HG03432 (cell line): Measurements from ENCODE around the gene TPT1.

ENCODE experiments used
- ATAC-seq: cut with Tn5 transposase; IDR thresholded peaks from one replicate; pipeline ENCODE4 v1.9.1; 2021; ENCODE audit warnings: mild to moderate bottlenecking, moderate library complexity; ENCODE audit not compliant: unreplicated experiment

Gene TPT1

DNA sequence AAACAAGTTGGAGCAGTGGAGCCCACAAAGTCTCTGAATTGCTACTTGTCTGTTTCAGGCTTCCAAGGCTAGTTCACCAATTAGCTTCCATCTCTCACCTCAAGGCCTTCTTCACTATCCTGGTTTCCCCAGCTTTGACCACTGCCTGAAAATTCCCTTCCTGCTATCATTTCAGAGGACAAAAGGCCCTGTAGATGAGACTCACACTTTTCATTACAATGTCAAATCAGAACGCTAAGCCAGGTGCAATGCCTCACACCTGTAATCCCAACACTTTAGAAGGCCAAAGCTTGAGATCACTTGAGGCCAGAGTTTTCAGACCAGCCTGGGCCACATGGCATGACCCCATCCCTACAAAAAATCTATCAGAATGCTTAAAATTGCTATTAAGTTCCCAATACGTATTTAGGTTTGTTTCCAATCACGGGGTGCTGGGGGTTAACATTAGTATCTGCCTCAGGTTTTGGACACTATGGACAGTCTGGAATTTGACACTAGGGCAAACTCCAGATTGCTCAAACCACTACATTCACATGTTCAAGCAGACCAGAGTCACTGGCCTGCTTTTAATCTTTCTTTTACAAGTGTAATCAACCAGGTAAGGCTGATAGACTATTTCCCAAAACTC is 5.5 kb downstream of the TPT1 start:
- no peak for ATAC-seq

DNA sequence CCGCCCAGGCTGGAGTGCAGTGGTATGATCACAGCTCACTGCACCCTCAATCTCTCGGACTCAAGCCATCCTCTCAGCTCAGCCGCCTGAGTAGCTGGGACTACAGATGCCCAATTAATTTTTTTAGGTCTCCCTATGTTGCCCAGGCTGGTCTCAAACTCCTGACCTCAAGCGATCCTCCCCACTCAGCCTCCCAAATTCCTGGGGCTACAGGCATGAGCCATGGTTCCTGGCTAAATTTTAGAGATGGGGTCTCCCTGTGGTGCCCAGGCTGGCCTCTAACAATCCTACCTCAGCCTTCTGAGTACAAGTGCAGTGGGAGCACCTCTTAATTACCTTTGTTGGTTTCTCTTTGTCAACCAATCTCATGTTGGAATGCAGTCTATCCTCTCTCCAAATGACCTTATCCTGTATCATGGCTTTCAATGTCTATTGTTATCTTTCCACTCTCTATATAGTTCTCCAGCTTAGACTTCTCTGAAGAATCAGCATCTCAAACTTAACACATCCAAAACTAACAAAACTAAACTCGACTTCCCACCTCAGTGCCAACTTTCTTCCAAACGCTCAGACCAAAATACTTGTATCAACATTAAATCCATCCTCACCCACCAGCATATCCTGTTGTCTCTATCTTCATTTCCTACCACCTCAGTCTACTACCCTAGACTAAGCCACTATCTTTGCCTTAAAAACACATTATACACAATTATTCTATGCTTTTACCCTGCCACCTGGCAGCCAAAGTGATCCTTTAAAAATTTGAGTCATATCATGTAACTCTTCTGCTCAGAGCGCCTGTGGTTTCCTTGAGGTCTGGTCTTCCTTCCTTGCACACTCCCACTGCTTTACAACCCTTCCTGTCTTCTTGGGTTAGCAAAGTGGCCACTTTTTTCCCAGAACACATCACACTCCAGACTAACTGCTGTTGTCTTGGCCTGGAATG is 6.7 kb downstream of the TPT1 start:
- no peak for ATAC-seq

DNA sequence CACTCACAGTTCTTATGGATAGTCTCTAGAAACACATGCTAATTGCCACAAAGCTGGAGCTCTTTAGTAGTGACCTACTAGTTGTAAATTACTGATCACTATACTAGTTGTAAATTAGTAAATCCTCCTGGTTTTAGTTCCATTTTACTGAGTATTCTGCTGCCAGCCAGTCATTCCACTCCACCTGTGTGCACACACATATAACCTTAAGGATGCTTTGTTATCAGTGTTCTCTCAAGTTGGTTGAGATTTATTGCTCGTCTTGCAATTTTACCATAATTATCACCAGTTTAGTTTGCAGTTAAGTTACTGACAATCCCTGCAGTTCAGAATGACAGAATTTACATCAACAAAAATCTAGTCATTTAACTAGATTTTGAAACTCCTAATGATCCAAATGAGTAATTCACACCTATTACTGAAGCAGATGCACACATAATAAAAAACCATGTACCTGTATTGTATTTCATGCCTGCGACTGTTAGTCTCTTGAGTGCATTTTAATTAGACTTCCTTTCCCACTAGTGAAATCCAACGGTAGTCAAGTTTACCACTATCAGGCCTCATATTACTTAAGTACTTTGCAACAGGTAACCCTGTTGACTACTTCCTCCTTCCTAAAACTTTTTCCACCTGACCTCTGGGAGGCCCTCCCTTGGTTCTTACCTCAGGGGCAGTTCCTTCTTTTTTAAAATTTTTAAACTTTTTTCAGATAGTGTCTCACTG is 7.6 kb downstream of the TPT1 start:
- no peak for ATAC-seq

DNA sequence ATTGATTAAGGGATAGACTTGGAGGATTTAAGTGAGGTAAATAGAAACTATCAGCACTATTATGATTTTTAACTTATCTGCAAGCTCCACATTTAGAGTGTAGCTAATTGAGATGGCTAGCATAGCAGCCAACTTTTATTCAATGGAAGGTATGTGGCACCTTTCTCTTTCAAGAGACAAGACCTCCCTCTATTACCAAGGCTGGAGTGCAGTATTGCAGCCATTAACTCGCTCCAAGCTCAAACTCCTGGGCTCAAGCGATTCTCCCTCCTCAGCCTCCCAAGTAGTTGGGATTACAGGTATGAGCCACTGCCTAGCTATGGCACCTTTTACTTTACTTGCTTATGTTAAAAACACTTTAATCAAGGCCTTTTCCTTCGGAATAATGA is 8.2 kb downstream of the TPT1 start:
- no peak for ATAC-seq

DNA sequence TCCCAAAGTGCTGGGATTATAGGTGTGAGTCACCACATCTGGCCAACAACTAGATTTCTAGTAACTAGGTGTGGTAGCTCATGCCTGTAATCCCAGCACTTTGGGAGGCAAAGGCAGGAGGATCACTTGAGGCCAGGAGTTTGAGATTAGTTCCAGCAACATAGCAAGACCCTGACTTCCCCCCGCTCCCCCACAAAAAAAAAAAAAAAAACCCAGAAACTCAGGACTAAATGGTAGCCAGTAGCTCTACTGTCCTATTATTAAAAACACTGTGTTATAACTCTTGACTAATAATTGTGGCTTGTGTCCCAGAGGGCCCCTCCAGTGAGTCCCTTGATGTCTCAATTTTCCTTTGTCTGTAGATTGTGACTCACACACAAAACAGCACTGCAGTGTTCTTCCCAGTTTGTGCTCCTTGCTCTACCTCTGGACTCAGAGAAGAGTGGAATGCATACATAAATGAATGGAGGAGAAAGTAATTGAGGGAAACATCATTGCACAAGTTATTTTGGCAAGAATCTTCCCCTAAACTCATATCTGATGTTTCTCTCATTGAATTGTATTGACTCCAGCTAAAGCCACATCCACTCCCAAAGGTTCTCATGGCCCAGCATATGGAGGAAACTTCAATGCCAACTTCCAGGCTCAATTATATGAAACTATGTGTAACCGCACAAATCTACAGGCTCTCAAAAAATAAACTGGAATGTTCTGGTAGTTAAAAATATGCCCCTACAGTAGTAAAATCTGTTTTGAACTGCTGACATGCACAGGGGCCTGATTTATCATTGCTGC is 8.8 kb downstream of the TPT1 start:
- ATAC-seq: no peak

DNA sequence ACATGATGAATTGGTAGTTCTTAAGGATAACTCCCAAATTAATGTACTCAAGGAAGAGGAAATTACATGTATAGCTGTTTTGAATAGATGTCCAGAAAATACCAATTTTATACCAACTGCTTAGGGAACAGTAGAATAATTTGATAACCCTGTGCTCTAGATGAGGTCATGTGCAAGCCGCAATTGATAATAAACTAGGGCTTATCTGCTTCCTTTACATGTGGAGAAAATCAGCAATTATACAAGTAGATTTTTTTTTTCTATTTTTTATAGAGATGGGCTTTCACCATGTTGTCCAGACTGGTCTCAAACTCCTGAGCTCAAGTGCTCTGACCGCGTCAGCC is 9.3 kb downstream of the TPT1 start:
- no peak for ATAC-seq

DNA sequence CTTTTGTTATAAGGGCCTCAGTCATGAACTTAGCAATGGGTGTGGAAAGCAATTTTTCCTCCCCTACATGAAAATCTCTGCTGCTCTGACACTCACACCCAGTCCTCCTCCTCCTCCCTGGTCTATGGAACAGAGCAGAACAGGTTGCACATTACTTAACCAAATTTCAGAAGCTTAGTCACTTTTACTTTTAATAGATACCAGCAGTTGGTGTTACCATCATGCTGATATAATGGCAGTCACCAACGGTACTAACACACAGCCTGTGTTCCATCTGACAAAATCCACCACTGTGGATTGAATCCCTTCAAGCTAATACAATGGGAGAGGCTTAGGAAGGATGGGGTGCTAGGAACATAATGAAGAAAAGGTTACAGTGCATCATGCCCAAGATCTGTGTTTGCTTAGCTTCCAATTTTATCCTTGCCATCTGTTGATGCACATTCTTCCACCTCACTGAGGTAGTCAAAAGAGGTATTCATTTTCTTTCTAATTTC is 9.8 kb downstream of the TPT1 start:
- ATAC-seq: no peak

DNA sequence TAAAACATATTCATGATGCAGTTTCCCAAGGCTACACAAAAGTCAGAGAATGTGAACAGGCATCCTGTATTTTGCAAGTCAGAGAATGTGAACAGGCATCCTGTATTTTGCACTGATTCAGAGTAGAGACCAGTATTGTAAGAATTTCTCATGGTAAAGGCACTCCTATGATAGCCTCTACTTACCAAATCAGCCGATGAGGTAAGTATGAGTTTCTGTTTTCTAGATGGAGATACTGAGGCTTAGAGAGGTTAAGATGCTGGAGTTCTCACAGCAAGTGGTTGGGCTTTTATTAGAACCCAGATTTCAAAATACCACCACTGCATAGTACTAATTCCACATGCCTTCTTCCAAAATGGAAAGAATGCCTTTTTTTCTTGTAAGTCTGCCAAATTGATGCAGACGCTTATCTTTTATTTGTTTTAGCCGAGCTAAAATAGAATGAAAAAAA is 12.3 kb downstream of the TPT1 start:
- ATAC-seq: no peak

DNA sequence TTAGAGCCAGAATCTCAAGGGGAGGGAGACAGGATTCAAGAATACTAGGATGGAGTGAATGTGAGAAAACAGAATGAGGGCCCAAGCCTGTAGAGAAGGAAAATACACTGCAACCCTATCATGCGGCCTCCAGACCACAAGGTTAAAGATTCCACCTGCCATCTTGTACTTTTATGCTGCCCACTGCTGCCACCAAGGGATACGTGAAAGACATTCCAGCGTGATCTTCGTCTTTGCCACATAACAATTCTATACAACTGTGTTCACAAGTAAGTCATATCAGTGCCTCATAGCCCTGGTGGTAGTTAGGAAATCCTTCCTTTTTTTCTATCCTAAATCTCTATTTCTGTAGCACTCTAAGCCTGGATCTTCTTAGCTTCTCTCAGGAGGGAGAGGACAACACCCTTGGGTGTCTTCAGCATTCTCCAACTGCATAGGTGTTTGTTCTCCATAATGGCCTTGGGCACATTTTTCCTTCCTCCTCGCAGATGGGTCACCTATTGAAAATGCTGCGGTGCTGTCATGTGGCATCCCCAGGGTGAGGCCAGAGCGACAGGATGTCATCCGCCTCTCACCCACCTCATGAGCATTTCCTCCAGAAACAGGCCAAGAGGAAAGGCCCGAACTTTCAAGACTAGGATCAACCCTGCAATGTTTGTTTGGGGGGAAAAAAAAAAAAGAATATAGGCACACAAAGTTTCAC is 13.6 kb downstream of the TPT1 start:
- ATAC-seq: no peak

DNA sequence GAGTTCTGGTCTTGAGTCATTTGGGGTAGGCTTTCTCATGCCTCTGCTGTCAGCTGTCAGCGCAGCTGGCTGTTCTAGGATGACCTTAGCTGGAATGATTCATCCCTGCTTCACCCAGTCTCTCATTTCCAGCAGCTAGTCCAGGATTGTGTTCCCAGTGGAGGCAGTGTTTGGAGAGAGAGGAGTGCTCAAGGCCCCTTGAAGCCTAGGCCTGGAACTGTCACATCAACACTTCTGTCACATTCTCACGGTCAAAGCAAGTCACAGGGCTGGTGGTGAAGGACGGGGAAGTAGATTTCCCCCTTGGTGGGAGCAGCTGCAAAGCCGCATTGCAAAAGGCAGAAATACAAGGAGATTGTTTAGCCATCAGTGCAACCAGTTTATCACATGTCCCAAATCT is 15.2 kb downstream of the TPT1 start:
- no peak for ATAC-seq

DNA sequence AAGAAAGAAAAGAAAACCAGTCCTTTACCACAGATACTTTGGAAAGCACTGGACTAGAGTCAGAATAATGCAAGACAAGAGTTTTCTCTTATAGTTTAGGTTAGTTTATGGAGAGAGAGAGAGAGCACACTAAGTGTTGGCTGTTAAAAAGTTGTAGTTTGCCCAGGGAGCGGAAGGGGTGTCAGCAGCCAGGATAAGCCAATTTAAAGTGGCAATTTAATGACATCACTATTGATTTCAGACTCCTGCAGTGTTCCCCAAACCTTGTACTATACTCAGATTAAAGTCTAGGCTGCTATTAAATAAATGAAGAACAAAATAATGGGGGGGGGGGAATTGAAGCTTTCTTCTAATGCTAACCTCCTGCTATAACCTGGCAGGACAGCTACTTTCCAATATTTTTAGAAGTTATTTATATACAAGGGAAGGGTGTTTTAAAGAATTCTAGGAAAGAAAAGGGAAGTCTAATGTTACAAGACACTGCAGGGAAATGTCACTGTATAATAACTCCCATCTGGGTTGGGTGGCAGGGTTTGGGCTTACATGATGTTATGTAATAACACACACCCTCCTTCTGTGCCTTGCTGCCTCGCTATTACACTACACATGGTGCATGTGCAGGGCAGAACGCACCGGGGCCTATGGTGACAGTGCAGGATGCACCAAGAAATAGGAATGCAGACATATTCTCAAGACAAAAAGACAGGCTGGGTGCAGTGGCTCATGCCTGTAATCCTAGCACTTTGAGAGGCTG is 19.9 kb downstream of the TPT1 start:
- ATAC-seq: no peak

DNA sequence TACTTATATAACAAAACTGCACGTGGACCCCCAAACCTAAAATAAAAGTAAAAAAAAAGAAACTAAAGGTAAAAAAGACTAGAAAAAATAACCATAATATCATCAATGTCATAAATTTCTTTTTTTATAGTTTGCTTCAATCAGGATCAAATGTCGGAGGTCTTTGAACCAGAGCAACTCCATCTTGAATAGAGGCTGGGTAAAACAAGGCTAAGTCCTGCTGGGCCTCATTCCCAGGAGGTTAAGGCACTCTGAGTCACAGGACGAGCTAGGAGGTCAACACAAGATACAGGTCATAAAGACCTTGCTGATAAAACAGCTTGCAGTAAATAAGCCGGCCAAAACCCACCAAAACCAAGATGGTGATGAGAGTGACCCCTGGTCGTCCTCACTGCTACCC is 24.0 kb downstream of the TPT1 start:
- no peak for ATAC-seq

DNA sequence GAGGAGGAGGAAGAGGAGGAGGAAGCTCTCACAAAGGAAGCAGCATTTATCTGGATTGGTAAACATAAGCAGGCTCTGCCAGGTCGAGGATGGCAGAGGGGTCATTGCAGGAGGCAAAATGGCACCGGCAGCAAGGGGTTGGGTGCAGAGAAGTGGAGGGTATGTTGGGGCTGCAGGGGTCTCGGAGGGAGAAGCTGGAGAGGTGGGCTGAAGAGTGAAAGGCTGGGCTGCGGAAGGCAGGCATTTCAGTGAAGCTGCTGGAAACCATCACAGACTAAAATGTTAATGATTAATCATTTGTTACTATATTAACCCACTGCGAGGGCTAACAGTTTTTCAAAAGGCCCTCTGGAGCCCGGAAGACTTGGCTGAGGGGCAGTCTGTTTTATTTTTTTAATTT is 24.6 kb downstream of the TPT1 start:
- ATAC-seq: no peak

DNA sequence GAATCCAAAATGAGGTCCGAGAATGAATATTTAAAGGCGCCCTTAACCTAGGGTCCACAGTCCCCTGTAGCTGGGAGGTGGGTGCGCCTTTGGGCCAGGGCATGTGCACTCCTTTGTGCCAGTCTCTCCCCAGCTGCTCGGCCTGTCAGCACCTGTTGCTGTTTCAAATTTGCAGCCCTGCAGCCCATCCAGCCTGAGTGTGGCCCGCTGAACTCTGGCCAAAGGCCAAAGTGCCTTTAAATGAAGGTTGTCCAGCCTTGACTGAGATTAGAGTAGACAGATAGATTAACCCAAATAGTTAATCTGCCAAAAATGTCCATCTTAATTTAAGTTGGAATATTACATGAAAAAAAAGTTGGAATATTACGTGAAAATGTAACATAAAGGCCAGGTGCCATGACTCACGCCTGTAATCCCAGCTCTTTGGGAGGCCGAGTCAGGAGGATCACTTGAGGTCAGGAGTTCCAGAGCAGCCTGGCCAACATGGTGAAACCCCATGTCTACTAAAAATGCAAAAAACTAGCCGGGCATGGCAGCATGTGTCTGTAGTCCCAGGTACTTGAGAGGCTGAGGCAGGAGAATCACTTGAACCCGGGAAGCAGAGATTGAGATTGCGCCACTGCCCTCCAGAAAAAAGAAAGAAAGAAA is 25.3 kb downstream of the TPT1 start:
- ATAC-seq: no peak

DNA sequence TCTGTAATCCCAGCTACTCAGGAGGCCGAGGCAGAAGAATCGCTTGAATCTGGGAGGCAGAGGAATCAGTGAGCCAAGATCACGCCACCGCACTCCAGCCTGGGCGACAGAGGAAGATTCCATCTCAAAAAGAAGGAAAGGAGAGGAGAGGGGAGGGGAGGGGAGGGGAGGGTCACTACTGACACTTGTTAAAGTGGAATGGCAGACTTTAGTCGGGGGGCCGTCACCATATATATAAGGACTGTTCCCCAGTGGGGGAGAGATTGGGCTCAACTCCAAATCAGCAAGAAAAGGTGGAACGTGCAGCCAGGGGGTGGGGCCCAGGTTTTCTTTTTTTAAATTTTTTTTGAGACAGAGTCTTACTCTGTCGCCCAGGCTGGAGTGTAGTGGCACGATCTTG is 26.2 kb downstream of the TPT1 start:
- no peak for ATAC-seq

DNA sequence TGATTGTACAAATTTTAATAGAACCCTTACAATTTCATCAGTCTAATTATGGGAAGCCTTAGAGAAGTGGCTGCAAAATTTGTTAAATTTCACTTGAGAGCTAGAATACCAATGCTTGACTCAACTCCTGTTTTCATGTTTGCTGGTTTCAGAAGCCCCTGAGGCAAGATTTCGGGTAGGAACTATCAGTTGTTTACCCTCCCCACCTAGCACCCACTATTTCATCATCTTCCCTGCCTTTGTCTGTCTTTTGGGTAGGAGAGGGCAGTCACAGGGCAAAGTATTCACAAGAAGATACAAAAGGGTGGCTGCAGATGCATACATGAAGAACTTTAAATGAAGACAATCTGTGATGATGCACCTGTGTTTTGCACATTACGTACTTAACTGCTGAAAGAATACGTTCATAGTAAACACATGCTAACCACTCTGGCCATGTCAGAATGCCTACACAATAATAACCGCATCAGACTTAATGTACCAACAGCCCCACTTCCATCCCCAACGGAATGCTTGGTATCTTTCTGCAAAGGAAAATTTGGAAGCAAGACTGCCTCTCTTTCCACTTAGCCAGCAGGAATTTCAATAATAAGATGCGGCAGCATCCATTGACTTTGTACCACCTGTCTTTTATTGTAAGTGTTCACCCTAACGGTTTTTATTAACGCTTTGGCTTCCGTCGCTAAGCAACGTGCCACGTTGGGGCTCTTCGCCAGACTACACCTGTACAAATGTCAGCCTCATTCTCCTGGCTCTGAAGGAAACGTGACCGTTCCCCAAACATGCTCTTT is 30.4 kb downstream of the TPT1 start:
- ATAC-seq: no peak

DNA sequence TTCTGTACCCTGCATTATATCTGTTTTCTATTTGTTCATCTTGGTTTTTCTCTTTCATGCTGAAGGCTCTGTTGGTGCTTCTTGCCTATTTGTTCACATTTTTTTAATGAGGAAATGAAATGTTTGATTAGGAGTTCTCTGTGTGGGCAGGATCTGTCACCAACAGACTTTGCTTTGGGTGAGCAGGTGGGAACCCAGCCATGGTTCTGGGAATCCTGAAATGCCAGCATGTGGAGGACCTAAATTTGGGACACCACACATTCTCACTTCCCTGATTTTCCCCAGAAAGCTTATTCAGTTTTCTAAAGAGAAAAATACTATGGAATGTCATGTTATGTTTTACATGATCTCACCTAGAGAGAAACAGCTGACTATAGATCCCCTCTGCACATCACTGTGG is 34.0 kb downstream of the TPT1 start:
- ATAC-seq: no peak

DNA sequence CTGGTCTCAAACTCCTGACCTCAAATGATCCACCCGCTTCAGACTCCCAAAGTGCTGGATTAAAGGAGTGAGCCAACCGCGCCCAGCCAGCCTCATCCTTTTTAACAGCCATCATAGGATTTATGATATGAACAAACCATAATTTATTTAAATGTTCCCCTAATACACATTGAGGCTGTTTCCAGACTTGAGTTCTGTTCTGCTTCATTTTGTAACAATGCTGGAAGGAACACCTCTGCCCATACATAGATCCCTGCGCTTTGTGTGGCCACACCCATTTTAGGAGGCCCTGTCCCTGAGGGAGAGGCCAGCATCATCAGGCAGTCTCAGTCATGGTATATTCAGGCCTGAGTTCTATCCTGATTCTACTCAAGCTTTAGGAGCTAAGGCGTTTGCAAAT is 35.9 kb downstream of the TPT1 start:
- no peak for ATAC-seq
